ENCODE results near the gene TLR6.

The TLR6 gene

DNA sequence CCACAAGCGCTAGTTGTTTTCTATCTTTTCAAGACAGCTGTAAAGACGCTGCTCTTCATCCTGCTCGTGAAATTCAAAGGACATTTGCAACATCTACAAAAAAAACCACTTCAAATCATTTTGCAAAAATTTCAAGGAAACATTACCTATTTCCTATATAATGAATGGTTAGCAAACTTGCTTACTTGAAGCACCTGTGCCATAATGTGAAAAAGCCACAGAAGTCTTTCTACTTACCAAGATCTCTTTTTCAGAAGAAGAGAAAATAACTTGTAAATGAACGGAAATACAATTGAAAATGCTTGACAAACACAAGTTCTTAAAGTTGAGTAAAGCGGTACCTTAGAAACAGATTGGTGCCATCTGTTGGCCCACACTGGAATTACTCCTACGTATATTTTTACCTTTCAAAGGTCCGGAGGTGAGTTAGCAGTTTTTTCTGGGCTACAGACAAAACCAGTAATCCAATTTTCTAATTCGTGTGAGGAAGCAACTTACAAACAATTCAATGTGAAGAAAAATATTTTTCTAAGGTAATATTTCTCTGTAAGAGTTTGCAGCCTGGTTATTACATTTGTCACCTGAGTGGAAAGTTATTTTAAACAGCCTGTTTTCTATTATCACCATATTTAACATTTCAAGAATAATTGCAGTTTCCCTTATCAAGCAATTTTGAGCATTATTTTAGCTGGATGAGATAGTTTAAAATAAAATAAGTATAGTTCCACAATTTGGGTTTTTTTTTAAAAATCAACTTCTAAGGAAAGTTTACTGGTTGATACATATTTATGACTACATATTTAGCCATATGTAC is at the start of gene TLR6:
Gene TLR6, minus strand, starts transcription at position 294 of the 814 bp plus-strand sequence. CDS start 27,344 bp downstream, outside the sequence.
- peak; percentile 81 for DNase-seq

DNA sequence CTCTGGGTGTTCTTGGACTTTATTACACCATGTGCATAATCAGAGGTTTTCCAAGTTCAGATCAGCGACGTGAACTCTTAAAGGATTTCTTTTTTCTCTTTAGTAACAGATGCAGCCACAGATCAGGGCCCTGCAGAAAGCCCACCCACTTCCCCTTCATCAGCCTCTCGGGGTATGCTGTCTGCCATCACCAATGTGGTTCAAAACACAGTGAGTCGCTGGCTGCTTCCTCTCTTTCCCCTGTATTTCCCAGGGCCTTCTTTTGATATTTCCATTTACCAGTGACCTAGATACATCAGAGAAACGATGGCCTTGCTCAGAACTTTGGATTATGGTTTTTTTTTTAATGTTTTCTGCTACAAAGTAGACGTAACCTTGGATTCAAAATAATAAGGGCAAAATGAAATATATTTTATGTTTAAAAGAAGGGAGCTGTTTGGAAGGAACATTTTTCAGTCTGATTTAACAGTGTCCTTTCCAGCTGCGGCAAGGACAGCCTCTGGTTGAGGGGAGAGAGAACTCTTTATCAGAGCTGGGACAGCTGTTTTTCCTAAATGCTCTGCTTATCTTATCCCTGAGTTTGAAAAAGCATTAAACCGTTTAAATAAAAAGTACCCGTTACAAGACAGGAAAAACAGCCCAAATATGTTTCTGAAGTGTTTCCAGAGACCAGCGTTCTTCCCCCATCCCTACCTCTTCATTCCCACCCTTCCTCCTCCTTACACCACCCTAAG is 49.2 kb upstream of the TLR6 start:
- no peak for DNase-seq

- no peak for DNase-seq
Observed at GRCh38 chr4:38904682-38905081, 48.1 kb upstream of the TLR6 start.

- no peak for DNase-seq
Observed at GRCh38 chr4:38904090-38904666, 47.6 kb upstream of the TLR6 start.

GRCh38 chr4:38902695-38903094 is 46.1 kb upstream of the TLR6 start:
- DNase-seq: peak; percentile 56

GRCh38 chr4:38902221-38902620 is 45.6 kb upstream of the TLR6 start:
- no peak for DNase-seq

DNA sequence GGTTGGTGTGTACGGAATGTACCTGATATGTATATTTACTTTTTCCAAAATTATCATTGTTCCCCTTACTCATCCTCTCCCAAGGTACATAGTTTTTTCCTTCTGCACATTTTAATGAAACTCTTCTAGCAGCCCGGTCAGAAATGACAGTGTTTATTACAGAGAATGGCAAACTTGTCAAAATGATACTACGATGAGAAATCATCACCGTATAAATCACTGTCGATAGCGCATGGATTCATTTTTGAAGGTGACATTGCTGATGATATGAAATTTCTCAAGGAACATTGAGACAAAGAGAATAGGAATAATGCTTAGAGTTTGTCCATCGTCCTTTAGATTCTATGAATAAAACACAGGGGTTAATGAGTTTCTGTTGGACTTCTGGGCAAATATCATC is 41.6 kb upstream of the TLR6 start:
- DNase-seq: no peak

DNA sequence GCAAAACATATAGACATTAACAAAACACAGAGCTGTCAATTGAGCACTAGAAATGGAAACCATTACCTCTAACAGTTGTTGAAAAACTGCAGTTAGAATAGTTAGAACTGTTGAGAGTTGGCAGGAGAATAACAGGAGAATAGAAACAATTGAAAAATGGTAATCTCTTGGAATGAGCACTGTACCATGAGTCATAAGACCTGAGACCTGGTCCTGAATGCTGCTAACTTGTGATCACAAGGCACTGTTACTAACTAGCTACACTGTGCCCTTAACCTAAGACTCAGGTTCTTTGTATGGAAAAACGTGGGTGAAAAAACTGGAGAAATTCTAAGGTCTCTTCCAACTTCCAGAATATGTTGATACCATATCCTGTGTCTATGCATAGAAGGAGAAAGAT is 40.3 kb upstream of the TLR6 start:
- no peak for DNase-seq

- DNase-seq: no peak
Observed at GRCh38 chr4:38894322-38894982, 37.8 kb upstream of the TLR6 start.

- DNase-seq: no peak
Observed at GRCh38 chr4:38891051-38891983, 34.7 kb upstream of the TLR6 start.

GRCh38 chr4:38889143-38889542 is 32.5 kb upstream of the TLR6 start:
- peak; percentile 4 for DNase-seq

DNA sequence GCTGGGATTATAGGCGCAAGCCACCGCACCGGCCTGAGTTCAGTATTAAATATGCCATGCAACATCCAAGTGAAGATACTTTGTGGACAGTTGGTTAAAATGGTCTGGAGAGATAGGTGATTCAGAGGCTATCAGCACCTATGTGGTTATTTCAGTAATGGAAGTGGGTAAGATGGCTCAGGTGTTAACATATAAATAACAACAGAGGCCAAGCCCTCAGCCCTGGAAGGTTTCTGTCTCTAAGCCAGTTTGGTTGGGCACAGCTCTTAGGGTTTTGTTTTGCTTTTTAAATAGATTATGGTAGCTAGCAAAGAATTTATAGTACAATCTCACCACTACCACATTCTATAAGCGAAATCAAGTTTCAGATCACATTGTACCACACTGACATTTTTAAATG is 27.6 kb upstream of the TLR6 start:
- DNase-seq: no peak

DNA sequence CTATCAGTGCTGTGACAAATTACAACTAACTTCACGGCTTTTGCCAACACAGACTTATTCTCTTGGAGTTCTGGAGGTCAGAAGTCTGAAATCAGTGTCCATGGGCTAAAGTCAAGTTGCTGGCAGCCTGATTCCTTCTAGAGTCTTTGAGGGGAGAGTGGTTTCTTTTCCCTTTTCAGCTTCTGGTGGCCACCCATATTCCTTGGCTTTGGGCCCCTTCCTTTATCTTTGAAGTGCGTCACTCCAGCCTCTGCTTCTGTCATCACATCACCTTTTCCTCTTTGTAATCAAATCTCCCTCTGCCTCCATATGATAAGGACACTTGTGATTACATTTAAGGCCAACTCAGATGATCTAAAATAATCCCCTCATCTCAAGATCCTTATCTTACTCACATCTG is 20.0 kb upstream of the TLR6 start:
- no peak for DNase-seq

DNA sequence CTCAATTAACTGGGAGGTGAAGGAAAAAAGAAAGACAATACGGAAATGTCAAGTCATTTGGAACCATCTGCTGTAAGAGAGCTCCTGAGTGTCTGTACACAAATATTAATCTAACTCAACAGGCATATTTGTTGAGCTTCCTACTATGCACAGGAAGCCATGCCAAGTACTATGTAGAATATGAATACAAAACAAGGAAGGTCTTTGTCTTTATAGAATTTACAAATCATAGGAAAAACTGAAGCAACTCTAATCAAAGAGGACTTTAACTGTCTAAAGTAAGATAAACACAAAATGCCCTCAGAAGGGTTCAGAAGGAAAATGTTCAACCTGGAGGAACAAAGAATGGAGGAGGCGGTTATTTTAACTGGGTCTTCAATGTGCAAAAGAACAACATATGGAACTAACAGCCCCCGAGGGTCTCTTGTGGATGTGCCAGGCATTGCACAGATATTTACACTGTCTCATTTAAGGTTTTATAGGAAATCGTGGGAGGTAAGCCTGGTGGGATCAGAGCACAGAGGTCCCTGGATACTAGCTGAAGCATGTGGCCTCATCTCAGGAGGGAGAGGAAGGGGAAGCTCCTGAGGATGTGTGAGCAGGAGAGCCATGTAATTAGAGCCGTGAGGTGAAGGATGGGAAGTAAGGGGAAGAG is 16.8 kb upstream of the TLR6 start:
- DNase-seq: no peak

DNA sequence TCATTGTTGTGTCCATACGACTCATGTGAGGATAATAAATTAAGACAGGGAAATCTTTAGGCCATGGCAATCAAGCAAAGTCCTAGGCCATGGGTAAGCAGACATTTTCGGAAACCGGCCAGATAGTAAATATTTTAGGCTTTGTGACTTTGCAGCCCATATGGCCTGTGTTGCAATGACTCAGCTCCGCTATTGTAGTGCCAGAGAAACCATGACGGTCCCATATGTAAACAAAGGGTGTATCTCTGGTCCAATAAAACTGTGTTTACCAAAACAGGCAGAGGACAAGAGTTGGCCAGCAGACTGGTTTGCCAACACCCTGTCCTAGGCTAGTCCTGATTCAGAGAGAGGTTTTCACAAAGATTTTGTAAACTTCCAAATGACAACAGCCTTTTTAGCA is 16.0 kb upstream of the TLR6 start:
- DNase-seq: no peak

GRCh38 chr4:38871593-38871992 is 15.0 kb upstream of the TLR6 start:
- DNase-seq: no peak

- no peak for DNase-seq
Observed at GRCh38 chr4:38870098-38870808, 13.6 kb upstream of the TLR6 start.

- no peak for DNase-seq
Observed at GRCh38 chr4:38869511-38869910, 12.9 kb upstream of the TLR6 start.

DNA sequence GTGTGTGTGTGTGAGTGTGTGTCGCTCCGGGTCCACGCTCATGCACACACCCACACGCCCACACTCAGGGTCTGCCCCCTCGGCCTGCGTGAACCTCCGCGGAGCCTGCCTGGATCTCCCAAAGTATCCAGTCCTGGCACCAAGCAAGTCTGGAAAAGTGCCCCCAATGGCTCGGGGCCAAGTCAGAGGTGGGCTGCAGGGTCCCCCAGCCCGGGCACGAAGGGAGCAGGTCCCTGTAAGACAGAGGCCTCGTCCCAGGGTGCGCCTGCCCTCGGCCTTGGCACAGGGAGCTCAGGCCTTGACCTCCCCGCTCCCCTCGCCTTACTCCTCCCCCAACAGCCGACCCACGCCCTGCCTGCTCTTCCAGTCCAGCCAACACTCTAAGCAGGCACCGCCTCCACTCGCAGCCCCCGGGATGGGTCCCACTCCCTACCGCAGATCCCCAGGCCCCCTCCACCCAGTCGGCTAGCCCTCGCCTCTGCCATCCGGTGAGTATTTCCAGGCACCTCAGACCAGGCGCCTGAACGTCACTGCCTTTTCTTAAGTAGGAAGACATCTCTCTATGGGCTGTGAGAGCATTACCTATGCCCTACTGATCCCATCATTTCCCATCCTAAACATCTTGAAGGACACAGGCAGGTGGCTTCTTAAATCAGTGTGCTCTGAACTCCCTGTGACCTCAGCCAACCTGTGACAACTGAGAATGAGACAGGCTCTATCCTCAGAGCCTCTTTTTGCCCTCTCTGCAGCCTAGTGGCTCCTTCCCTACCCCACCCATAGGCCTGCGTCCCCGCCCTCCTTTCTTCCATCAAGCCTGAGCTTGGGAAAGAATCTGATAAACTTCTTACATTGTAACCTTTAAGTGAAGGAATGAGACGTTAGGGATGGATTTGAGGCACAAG is 11.7 kb upstream of the TLR6 start:
- DNase-seq: no peak

DNA sequence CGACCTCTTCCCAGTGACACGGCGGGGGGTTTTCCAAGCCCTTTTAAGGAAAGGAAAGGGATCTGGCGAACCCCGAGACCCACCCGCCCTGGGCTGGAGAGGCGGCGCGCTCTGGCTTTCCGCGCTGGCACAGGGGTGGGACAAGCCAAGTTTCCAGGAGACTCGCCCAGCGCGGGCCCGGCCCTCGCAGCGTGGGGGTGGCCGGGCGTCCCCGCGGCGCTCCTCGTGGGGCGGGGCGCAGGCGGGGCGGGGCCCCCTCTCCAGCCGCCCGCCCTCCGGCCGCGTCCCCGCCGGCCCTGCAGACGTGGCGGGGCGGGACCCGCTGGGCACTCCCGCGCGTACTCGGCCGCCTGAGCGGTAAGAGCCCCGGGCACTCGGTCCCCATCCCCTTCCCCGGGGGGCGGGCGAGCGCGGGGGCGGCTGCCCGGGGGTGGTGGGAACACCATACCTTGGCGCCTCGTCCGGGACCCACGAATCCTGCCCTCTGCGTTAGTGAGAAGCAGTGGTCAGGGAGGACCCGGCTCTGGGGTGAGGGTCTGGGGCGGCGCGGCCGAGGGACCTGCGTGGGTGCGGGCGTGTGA is 11.0 kb upstream of the TLR6 start, which contains the start of gene FAM114A1:
Gene FAM114A1, plus strand, starts transcription at position 329 of the 581 bp plus-strand sequence. CDS start 10,273 bp downstream, outside the sequence.
- peak; percentile 10 for DNase-seq

Data from CD4-positive, alpha-beta T cell treated with Interleukin-12 subunit alpha and Interleukin-12 subunit beta, for 1 hour (primary cell).